K562 (cell line): ENCODE results near the gene GOLIM4. TPM values are rescaled to one million over a fixed set of nuclear protein-coding genes. Genes with fewer than 3 reads are reported as not detected.

Source experiments
- ATAC-seq: fragments of 200-7000 bp; cut with Tn5 transposase; 3 replicates; pipeline ENCODE4 v1.9.1; 2020; ENCODE audit warnings: moderate library complexity
- BruUV-seq: library from RNA; stranded (reverse); fragments of 400-500 nt; replicated peaks from 2 replicates; lab custom pipeline; 2021; lab: Mats Ljungman, UMichigan
- CTCF ChIA-PET: fragments of 300-600 bp; formaldehyde crosslinking; extraction: SDS; loops from one replicate; lab custom pipeline; 2021; ENCODE audit warnings: low intra/inter-chr PET ratio; lab: Yijun Ruan, JAX
- POLR2A ChIA-PET: fragments of 300-600, 350-650 bp; sonication (Branson Sonifier 250); formaldehyde crosslinking; extraction: SDS; loops from one replicate; lab custom pipeline; 2021; ENCODE audit warnings: antibody characterized with exemption, inconsistent platforms; lab: Yijun Ruan, JAX
- DNase-seq, 4 experiments: peaks; one replicate each; pipeline versions ENCODE4 v3.0.0 to v3.0.0-alpha.2; 2011 to 2018; ENCODE audit warnings: low spot score in 3 of 4, mixed read lengths in 3 of 4; ENCODE audit errors: extremely low read depth in 1 of 4
- FAIRE-seq: peaks from 2 replicates; lab custom pipeline; 2011; peaks lifted over from hg19 to GRCh38; lab: Jason Lieb, UNC
- H2AFZ ChIP-seq: 2 replicates; pipeline ENCODE4 v1.6.0; 2011; ENCODE audit warnings: low read depth, low read length, control low read depth, inconsistent platforms
- H3K27ac ChIP-seq: fragments of 200-600 bp; 3 replicates; pipeline ENCODE4 v1.8.0; 2011; ENCODE audit warnings: low read depth, mild to moderate bottlenecking, control low read depth, inconsistent platforms, low read length, moderate library complexity, mixed read lengths; ENCODE audit errors: extremely low read depth
- H3K27me3 ChIP-seq, 2 experiments: fragments of 300-600 bp in 1 of 2; 2 replicates in 1 of 2; 3 replicates in 1 of 2; pipeline versions ENCODE4 v1.6.0 to v1.8.0; 2011; ENCODE audit warnings: inconsistent platforms in 2 of 2, low read length in 2 of 2, mild to moderate bottlenecking in 1 of 2, mixed read lengths in 1 of 2, moderate library complexity in 1 of 2; ENCODE audit not compliant: control insufficient read depth in 2 of 2, insufficient read depth in 2 of 2
- H3K36me3 ChIP-seq: fragments of 300-600 bp; 3 replicates; pipeline ENCODE4 v1.8.0; 2011; ENCODE audit warnings: mild to moderate bottlenecking, low read length, inconsistent platforms; ENCODE audit not compliant: control insufficient read depth, insufficient read depth
- H3K4me1 ChIP-seq, 2 experiments: fragments of 200-600 bp in 1 of 2; replicated peaks in 1 of 2; 2 replicates in 1 of 2; 3 replicates in 1 of 2; pipeline versions ENCODE4 v1.5.1 to v1.8.0; 2011; ENCODE audit warnings: inconsistent platforms in 2 of 2, low read length in 2 of 2, mild to moderate bottlenecking in 1 of 2, mixed read lengths in 1 of 2, moderate library complexity in 1 of 2; ENCODE audit not compliant: control insufficient read depth in 2 of 2, insufficient read depth in 2 of 2
- H3K4me2 ChIP-seq: 2 replicates; pipeline ENCODE4 v1.6.1; 2011; ENCODE audit warnings: low read length, control low read depth, inconsistent platforms, mixed read lengths; ENCODE audit not compliant: insufficient read depth
- H3K4me3 ChIP-seq: fragments of 200-600 bp; sonication (generic), shearing (Covaris generic); 2 replicates; pipeline ENCODE4 v1.5.1; 2016; ENCODE audit warnings: control low read depth, inconsistent platforms
- H3K79me2 ChIP-seq: fragments of 200-600 bp; 3 replicates; pipeline ENCODE4 v1.8.0; 2011; ENCODE audit warnings: low read length, inconsistent platforms; ENCODE audit not compliant: control insufficient read depth, insufficient read depth
- H3K9ac ChIP-seq, 2 experiments: 2 replicates each; pipeline versions ENCODE4 v1.6.0 to v1.6.1; 2011; ENCODE audit warnings: low read depth in 2 of 2, low read length in 2 of 2, control low read depth in 1 of 2, inconsistent platforms in 1 of 2, mild to moderate bottlenecking in 1 of 2, mixed read lengths in 1 of 2; ENCODE audit not compliant: insufficient read depth in 1 of 2
- H3K9me1 ChIP-seq: one replicate; pipeline ENCODE4 v1.6.0; 2011; ENCODE audit warnings: inconsistent platforms, mild to moderate bottlenecking, low read length, moderate library complexity; ENCODE audit not compliant: control insufficient read depth, insufficient read depth
- H3K9me3 ChIP-seq: replicated peaks from 2 replicates; pipeline ENCODE4 v1.5.1; 2011; ENCODE audit warnings: low read depth, low read length, inconsistent platforms; ENCODE audit not compliant: control insufficient read depth, insufficient read depth
- H4K20me1 ChIP-seq: replicated peaks from 2 replicates; pipeline ENCODE4 v1.6.1; 2011; ENCODE audit warnings: low read length, inconsistent platforms, mixed read lengths; ENCODE audit not compliant: control insufficient read depth, insufficient read depth
- CEBPB ChIP-seq: fragments of 450-650 bp; IDR thresholded peaks from 2 replicates; pipeline ENCODE4 v1.6.1; 2016; ENCODE audit warnings: missing genetic modification characterization, missing compliant biosample characterization
- CLOCK ChIP-seq: fragments of 250-450 bp; sonication (Bioruptor Pico); IDR thresholded peaks from 2 replicates; pipeline ENCODE4 v1.4.0; 2020; ENCODE audit warnings: mild to moderate bottlenecking, moderate library complexity, borderline replicate concordance
- CTBP1 ChIP-seq: fragments of 450-650 bp; IDR thresholded peaks from 2 replicates; pipeline ENCODE4 v1.6.1; 2016; ENCODE audit warnings: borderline replicate concordance
- E2F6 ChIP-seq, 2 experiments: IDR thresholded peaks; 2 replicates each; pipeline ENCODE4 v1.6.1; 2011; ENCODE audit warnings: borderline replicate concordance in 1 of 2, control low read depth in 1 of 2, low read depth in 1 of 2, low read length in 1 of 2, mild to moderate bottlenecking in 1 of 2, mixed read lengths in 1 of 2, moderate library complexity in 1 of 2; ENCODE audit not compliant: insufficient read depth in 1 of 2, insufficient read length in 1 of 2, poor library complexity in 1 of 2, severe bottlenecking in 1 of 2; ENCODE audit errors: extremely low read depth in 1 of 2
- FOSL1 ChIP-seq: fragments of 200-800 bp; sonication (Bioruptor generic); conservative IDR thresholded peaks from 2 replicates; pipeline ENCODE4 v1.6.1; 2016; ENCODE audit warnings: missing genetic modification characterization, missing compliant biosample characterization
- MTA2 ChIP-seq: fragments of 450-650 bp; IDR thresholded peaks from 2 replicates; pipeline ENCODE4 v1.6.1; 2016; ENCODE audit warnings: low read depth
- OTX1 ChIP-seq: fragments of 450-650 bp; formaldehyde crosslinking; IDR thresholded peaks from 2 replicates; pipeline ENCODE4 v1.4.0; 2022; ENCODE audit warnings: mild to moderate bottlenecking
- PHB2 ChIP-seq: fragments of 450-650 bp; IDR thresholded peaks from 2 replicates; pipeline ENCODE4 v1.6.1; 2017; ENCODE audit warnings: low read depth
- PTBP1 ChIP-seq: fragments of 200-400 bp; formaldehyde crosslinking; IDR thresholded peaks from 2 replicates; pipeline ENCODE4 v1.6.1; 2017; ENCODE audit warnings: low read depth, low read length
- SMARCA4 ChIP-seq: fragments of 450-650 bp; IDR thresholded peaks from 2 replicates; pipeline ENCODE4 v1.6.1; 2016
- SNIP1 ChIP-seq: fragments of 450-650 bp; IDR thresholded peaks from 2 replicates; pipeline ENCODE4 v1.7.1; 2017; ENCODE audit warnings: low read depth, mild to moderate bottlenecking
- TCF7 ChIP-seq: sonication (generic); IDR thresholded peaks from 2 replicates; pipeline ENCODE4 v1.6.1; 2016; ENCODE audit warnings: antibody characterized with exemption, borderline replicate concordance
- XRCC4 ChIP-seq: IDR thresholded peaks from one replicate; pipeline ENCODE4 v1.6.1; 2011; ENCODE audit not compliant: insufficient read depth, insufficient read length; ENCODE audit errors: extremely low read depth
- YY1 ChIP-seq, 3 experiments: IDR thresholded peaks; 2 replicates each; pipeline ENCODE4 v1.6.1; 2011; ENCODE audit warnings: low read length in 2 of 3, mild to moderate bottlenecking in 2 of 3, moderate library complexity in 2 of 3, borderline replicate concordance in 1 of 3, control low read depth in 1 of 3, low read depth in 1 of 3; ENCODE audit not compliant: insufficient read depth in 3 of 3, insufficient replicate concordance in 2 of 3, control insufficient read depth in 1 of 3, insufficient read length in 1 of 3; ENCODE audit errors: extremely low read depth in 1 of 3
- ZC3H8 ChIP-seq: fragments of 450-650 bp; IDR thresholded peaks from 2 replicates; pipeline ENCODE4 v1.6.1; 2017
- ZNF184 ChIP-seq: sonication (generic); formaldehyde crosslinking; IDR thresholded peaks from 2 replicates; pipeline ENCODE4 v1.5.0; 2020; ENCODE audit warnings: missing genetic modification reagents
- ZNF740 ChIP-seq, 3 experiments: fragments of 200-800 bp in 1 of 3; sonication (Bioruptor generic) in 1 of 3; sonication (generic) in 1 of 3; formaldehyde crosslinking in 1 of 3; IDR thresholded peaks; 2 replicates each; pipeline versions ENCODE4 v1.6.1 to v1.8.0; 2016 to 2022; ENCODE audit warnings: mild to moderate bottlenecking in 2 of 3, missing compliant biosample characterization in 2 of 3, missing genetic modification characterization in 2 of 3, missing genetic modification reagents in 1 of 3
- ZZZ3 ChIP-seq: fragments of 450-650 bp; IDR thresholded peaks from 2 replicates; pipeline ENCODE4 v1.6.1; 2016; ENCODE audit warnings: antibody characterized with exemption, mild to moderate bottlenecking, moderate library complexity
- in situ Hi-C: fragments of 300-500 bp; cut with MboI; formaldehyde crosslinking; loops from 4 replicates; pipeline ENCODE4 v1.15.0; 2018; ENCODE audit warnings: inconsistent platforms, mixed read lengths
- intact Hi-C: fragments of 100-400 bp; cut with micrococcal nuclease; formaldehyde crosslinking; loops from 2 replicates; pipeline ENCODE4 v1.14.2; 2022
- polyA plus RNA-seq, 8 experiments: library from polyadenylated mRNA; depleted of rRNA in 4 of 8; stranded (reverse) in 5 of 8; unstranded in 3 of 8; fragments of >200 nt; fragmentation: Nextera tagmentation in 2 of 8; fragmentation: Illumina TruSeq in 1 of 8; extraction: Ambion mirVana in 2 of 8; extraction: Trizol in 1 of 8; gene quantifications; 2 replicates each; pipeline versions ENCODE4 v1.2.1 to v1.2.3, GENCODE V29; 2011 to 2014; ENCODE audit warnings: inconsistent platforms in 1 of 8, missing spikeins in 1 of 8
- total RNA-seq, 7 experiments: library from RNA; depleted of rRNA in 6 of 7; stranded (reverse); fragments of >200 nt in 6 of 7; fragmentation: Illumina TruSeq in 2 of 7; extraction: Trizol in 2 of 7; gene quantifications; 2 replicates each; pipeline versions ENCODE4 v1.2.1 to v1.2.3, GENCODE V29; 2011 to 2021; ENCODE audit warnings: low replicate concordance in 1 of 7

The GOLIM4 gene
- total and polyA plus RNA-seq, 9 of the 15 experiments (the other 6 are each of a cell fraction or from before 2014, with no cell fraction given) = 9.3 to 39.4 (median 31.0) TPM

- H3K27ac ChIP-seq = no peak overlapping the region
- CTCF ChIA-PET = no interaction called here
- H3K4me1 ChIP-seq = peaks cover 0 to 3% of the 10 kb centered on the region in 2 experiments; a peak in 1 of 5 replicates
- H3K4me2 ChIP-seq = no peak overlapping the region
- no peak for DNase-seq
- H3K9ac ChIP-seq = no peak overlapping the region
- POLR2A ChIA-PET = no interaction called here
- ATAC-seq = no peak
- no TSS peak for BruUV-seq
- no peak overlapping the region for H3K4me3 ChIP-seq
- intact Hi-C loops (no loop called here), in situ Hi-C loops (no loop called here)
- FAIRE-seq = no peak
- no peaks in the 10 kb centered on the region; the same call in none of the 2 replicates for H3K9me3 ChIP-seq
- H3K79me2 ChIP-seq = peaks cover 44% of the 10 kb centered on the region
- H2AFZ ChIP-seq = no peak overlapping the region
- H4K20me1 ChIP-seq = no peaks in the 10 kb centered on the region
- H3K36me3 ChIP-seq = peaks cover 9% of the 10 kb centered on the region
- TF ChIP-seq YY1 (IDR thresholded peaks at IDR 0.05; ENCODE audit: borderline replicate concordance in 1 of 3, control insufficient read depth in 1 of 3, extremely low read depth in 1 of 3, insufficient read depth in 3 of 3, insufficient read length in 1 of 3, insufficient replicate concordance in 2 of 3, low read depth in 1 of 3, low read length in 2 of 3) = no peak
- TF ChIP-seq MTA2 = no peak
- TF ChIP-seq TCF7 = no peak
- TF ChIP-seq ZC3H8 = no peak
- TF ChIP-seq CEBPB (tag) = no peak
- TF ChIP-seq OTX1 (CRISPR knock-in tag) = no peak
- TF ChIP-seq ZNF740 (CRISPR knock-in tag; IDR thresholded peaks at IDR 0.05) = no peak
- TF ChIP-seq ZNF740 (tag; IDR thresholded peaks at IDR 0.05) = no peak
- TF ChIP-seq CTBP1 = no peak
- no peak for TF ChIP-seq PHB2
- TF ChIP-seq XRCC4 = no peak
- no peak for TF ChIP-seq SNIP1
- TF ChIP-seq CLOCK (CRISPR knock-in tag) = no peak
- TF ChIP-seq SMARCA4 = no peak
- no peak for TF ChIP-seq PTBP1
- no peak for TF ChIP-seq ZZZ3
- no peak for TF ChIP-seq E2F6 (IDR thresholded peaks at IDR 0.05; ENCODE audit: borderline replicate concordance in 1 of 2, extremely low read depth in 1 of 2, insufficient read depth in 1 of 2, insufficient read length in 1 of 2, low read depth in 1 of 2, low read length in 1 of 2, poor library complexity in 1 of 2, severe bottlenecking in 1 of 2)
- TF ChIP-seq FOSL1 (tag) = no peak
- no peak for TF ChIP-seq ZNF184
- H3K9me1 ChIP-seq = no peaks in the 10 kb centered on the region
- no peaks in the 10 kb centered on the region; a peak in 1 of 5 replicates for H3K27me3 ChIP-seq
Measured at GRCh38 chr3:168072323-168072650, 23.4 kb downstream of the GOLIM4 start.
